NCI-H1417 (cell line): ENCODE data around the gene HOXC4.
"Not testable (repeated sequence)": the region's sequence is repeated elsewhere in the genome, so short reads cannot be mapped to it uniquely, and the experiment has no call there.

Experiments used
- DNase-seq, 3 experiments: peaks; one replicate each; lab custom pipeline; 2025; lab: John Stamatoyannopoulos, UW

The HOXC4 gene

DNA sequence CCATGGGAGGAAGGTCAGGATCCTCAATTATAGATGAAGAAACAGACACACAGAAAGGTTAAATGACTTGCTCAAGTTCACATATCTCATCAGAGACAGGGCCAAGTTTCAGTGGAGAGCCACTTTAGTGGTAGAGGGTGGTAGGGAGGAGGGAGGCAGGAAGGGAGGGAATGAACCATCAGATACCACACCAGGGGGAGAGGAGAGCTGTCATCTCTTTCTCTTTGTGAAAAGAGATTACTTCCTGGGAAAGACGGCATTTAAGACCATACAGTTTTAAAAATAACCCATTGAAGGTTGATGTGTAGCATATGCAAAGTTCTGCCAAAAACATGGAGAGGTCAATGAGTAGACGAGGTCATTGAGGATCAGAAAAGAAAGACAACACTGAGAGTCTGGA lies 39.3 kb downstream of the HOXC4 start:
- DNase-seq: not testable (repeated sequence)

DNA sequence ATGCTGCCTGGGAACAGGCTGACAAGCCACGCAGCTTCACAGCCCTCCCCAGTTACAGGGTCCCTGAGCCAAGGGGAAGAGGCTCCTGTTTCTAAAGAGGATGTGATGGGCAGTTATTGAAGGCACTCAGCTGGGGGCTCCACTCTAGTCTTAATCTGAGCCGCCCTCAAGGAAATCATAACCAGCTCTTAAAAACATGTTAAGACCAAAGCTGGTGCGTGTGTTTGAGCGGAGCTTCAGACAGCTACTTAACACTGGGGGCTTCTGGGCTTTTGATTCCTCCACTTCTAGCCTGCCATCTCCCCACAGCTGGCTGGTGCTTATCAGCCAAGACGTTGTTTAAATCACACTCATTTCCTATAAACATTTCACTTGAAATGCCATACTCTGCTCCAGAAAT lies 42.3 kb downstream of the HOXC4 start:
- DNase-seq: peak in 1 of 3 experiments; percentile 20

DNA sequence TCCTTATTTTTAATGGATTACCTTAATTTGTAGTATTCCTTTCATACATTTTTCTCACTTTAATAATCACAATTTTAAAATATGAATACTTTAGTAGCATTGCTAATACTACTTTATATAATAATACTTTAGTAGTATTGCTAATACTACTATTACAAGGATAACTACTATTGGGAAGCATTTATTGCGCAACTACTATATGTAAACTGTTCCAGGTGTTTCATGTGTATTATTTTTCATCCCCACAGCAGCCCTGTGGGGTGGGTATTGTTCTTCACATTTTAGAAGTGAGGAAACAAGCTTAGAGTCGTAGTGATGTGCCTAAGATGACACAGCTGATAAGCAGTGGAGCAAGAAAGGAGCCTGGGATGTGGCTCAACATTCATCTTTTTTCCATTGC lies 45.0 kb downstream of the HOXC4 start:
- DNase-seq: not testable (repeated sequence)

DNA sequence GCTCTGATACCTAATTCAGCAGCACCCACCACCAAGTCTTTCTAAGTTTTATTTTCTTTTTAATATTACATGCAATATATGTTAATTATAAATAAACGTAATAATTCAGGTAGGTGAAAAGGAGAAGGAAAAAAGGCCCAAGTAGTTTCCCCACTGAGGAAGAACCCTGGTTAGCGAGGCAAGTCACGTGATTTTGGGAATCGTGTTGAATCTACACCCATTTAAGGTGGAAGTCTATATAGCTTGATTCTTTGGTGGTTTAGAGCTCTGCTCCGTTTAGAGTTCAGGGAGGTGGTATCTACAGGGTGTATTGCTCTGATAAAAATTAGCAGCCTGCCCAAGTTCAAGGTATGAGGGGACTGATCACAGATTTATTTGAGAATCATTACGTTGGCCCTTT lies 47.0 kb downstream of the HOXC4 start:
- not testable (repeated sequence) for DNase-seq

DNA sequence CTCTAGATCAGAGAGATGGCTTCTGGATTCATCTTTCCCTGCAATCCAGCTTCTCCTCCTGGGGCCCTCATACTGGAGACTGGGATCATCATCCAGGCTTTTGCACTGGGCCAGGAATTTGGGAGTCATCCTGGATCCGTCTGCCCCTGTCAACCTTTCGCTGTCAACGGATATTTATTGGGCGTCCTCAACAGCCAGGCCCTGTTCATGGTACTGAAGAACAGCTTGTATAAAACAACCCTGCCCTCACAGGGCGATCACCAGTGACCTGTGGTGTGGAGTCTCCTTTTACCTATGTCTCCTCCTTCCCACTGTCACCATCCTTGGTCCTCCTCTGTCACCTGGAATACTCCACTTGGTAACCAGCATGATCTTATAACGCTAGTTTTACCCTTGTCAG lies 48.6 kb downstream of the HOXC4 start:
- not testable (repeated sequence) for DNase-seq

DNA sequence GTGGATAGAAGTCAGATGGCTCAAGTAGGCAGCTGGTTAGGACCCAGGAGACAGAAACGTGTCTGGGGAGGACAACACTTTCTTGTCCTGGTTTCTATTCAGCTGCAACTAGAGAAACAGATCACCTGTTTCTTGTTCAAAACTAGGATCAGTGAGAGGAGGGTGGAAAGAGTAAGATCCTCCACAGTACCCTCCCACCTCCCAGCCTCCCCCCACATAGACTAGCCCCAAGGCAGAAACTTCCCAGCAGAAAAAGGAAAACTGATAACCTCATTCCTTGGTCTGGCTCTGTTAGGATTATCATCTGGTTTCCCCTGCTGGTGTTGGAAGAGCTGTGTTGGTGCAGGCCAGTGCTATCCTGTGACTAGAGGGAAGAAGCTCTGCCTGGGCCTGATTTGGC lies 50.2 kb downstream of the HOXC4 start:
- not testable (repeated sequence) for DNase-seq
